ENCODE results near the gene TNFSF8. TPM values are rescaled to one million over a fixed set of nuclear protein-coding genes. Genes with fewer than 3 reads are reported as not detected.
A peak's percentile ranks its signal among the peaks of the same experiment; 100 is the strongest.

TNFSF8 gene
- 10 to 100 TPM; 37.9 to 38.7 TPM for total RNA-seq

GRCh38 chr9:114930056-114930812 is at the start of gene TNFSF8:
TSS of gene TNFSF8 (minus strand) at chr9:114930591. CDS start at chr9:114930303, 288 bp downstream.
- Mint-ChIP-seq H3K4me1 (ENCODE audit: low read depth) (peaks cover 44% of the 10 kb centered on the region), H3K27ac (peak within 1 kb of the TSS; percentile 97), H3K4me3 (peak within 1 kb of the TSS; percentile 94), H3K27me3 (no peaks in the 10 kb centered on the region), H3K9me3 (no peaks in the 10 kb centered on the region), H3K36me3 (peaks cover 28% of the 10 kb centered on the region)
- POLR2A ChIA-PET, result interaction anchor here (0.6 to 5.2 kb wide), 19 partner anchors 9 to 244 kb away, joined by 3 to 78 read pairs (median 5); no protein-coding TSS in a partner anchor
- DNase-seq, result peak; percentile 90
- CTCF ChIA-PET, result interaction anchor here (0.7 to 4.9 kb wide), 16 partner anchors 8 to 338 kb away, joined by 3 to 20 read pairs (median 4); no protein-coding TSS in a partner anchor
- intact Hi-C loops (cut with micrococcal nuclease), result loop anchor here (1.0 kb wide), 7 partner anchors 11 to 106 kb away; no protein-coding TSS in a partner anchor

DNA sequence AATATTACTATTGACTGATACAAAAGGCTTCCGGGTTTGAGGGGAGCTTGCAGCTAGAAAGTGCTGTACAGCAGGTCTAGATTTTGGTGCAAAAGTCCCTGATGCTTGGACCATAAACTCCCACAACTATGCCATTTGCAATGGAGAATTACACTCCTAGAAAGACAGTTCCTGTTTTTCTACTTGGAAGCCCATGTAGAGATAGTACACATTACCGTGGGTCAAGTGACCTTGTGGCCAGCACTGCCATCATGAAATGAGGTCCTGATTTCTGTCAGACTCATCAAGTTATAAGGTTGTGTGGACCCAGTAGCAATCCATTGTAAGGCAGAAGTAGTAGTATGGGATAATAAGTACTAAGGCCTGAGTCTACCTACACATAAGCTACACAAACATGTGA is 42.8 kb upstream of the TNFSF8 start:
- no peaks in the 10 kb centered on the region for H3K9me3 Mint-ChIP-seq
- H3K36me3 Mint-ChIP-seq, result peaks cover 3% of the 10 kb centered on the region
- intact Hi-C loops (cut with micrococcal nuclease), result no loop called here
- no peak overlapping the region for H3K4me3 Mint-ChIP-seq
- POLR2A ChIA-PET, result interaction anchor here (0.5 kb wide), 1 partner anchor 44 kb away, joined by 3 read pairs; no protein-coding TSS in a partner anchor
- no peak for DNase-seq
- CTCF ChIA-PET, result no interaction called here
- no peaks in the 10 kb centered on the region for H3K27me3 Mint-ChIP-seq
- H3K4me1 Mint-ChIP-seq (ENCODE audit: low read depth), result peaks cover 15% of the 10 kb centered on the region
- no peak overlapping the region for H3K27ac Mint-ChIP-seq

DNA sequence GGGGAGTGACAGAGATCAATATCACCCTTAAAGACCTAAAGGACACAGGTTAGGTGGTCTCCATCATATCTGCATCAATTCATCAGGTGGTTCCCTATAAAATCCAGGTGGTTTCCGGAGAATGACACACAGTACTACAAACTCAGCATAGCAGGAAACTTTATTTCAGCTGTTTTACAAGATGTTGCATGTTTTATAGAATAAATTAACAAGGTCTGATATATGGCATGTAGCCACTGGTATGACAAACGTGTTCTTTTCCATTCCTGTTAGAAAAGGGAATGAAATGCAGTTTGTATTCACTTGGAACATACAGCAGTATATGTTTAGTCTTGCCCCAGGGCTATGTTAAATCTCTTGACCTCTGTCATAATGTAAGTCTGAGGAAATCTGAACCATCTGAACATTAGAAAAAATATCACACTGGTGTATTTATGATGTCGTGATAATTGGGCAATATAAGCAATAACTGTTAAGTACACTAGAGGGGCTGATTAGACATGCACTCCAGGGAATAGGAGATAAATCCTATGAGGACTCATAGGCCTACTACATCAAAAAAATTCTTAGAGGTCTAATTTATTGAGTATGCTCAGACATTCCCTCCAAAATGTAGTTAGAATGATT is 42.2 kb upstream of the TNFSF8 start:
- intact Hi-C loops (cut with micrococcal nuclease), result no loop called here
- POLR2A ChIA-PET, result no interaction called here

DNA sequence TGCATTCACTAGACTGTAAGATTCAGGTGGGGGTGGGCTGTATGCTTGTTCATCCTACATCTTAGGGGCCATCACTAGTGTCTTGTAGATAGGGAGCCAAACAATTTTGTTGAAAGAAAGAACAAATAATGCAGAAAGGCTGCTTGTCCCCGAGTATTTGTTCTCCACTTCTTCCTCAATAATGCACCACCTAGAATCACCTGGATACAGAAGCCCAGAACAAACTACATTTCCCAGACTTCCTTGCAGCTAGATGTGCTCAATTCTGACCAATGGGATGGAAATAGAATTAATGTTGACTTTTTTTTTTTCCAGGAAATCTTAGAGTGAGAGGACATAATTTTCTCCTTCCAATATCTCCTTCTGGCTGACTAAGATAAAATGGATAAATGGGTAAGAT is 38.9 kb upstream of the TNFSF8 start:
- no peak overlapping the region for H3K27ac Mint-ChIP-seq
- intact Hi-C loops (cut with micrococcal nuclease), result no loop called here
- CTCF ChIA-PET, result interaction anchor here (0.8 kb wide), 1 partner anchor 234 kb away, joined by 3 read pairs; no protein-coding TSS in a partner anchor

More for the DNA sequence above, 42.2 kb upstream of the TNFSF8 start:
- Mint-ChIP-seq H3K27me3 (no peaks in the 10 kb centered on the region), H3K36me3 (peaks cover 3% of the 10 kb centered on the region), H3K4me1 (ENCODE audit: low read depth) (peaks cover 21% of the 10 kb centered on the region), H3K4me3 (no peak overlapping the region), H3K9me3 (no peaks in the 10 kb centered on the region), H3K27ac (no peak overlapping the region)
- CTCF ChIA-PET, result interaction anchor here (0.8 kb wide), 1 partner anchor 12 kb away, joined by 3 read pairs; no protein-coding TSS in a partner anchor
- no peak for DNase-seq

GRCh38 chr9:114968671-114969070 is 38.3 kb upstream of the TNFSF8 start:
- intact Hi-C loops (cut with micrococcal nuclease), result no loop called here
- no peak overlapping the region for H3K4me3 Mint-ChIP-seq
- H3K4me1 Mint-ChIP-seq (ENCODE audit: low read depth), result peaks cover 24% of the 10 kb centered on the region
- no peak overlapping the region for H3K27ac Mint-ChIP-seq
- POLR2A ChIA-PET, result interaction anchor here (0.6 to 1.3 kb wide), 3 partner anchors 20 to 278 kb away, joined by 3 to 5 read pairs (median 3); no protein-coding TSS in a partner anchor
- CTCF ChIA-PET, result interaction anchor here (0.8 to 1.3 kb wide), 3 partner anchors 21 to 233 kb away, joined by 3 to 4 read pairs (median 4); no protein-coding TSS in a partner anchor
- no peaks in the 10 kb centered on the region for H3K9me3 Mint-ChIP-seq
- no peak for DNase-seq
- no peaks in the 10 kb centered on the region for H3K27me3 Mint-ChIP-seq
- peaks cover 1% of the 10 kb centered on the region for H3K36me3 Mint-ChIP-seq

More for the DNA sequence above, 38.9 kb upstream of the TNFSF8 start:
- Mint-ChIP-seq H3K9me3 (no peaks in the 10 kb centered on the region), H3K36me3 (no peaks in the 10 kb centered on the region), H3K27me3 (no peaks in the 10 kb centered on the region), H3K4me3 (no peak overlapping the region), H3K4me1 (ENCODE audit: low read depth) (peaks cover 24% of the 10 kb centered on the region)
- no peak for DNase-seq
- POLR2A ChIA-PET, result interaction anchor here (0.5 to 0.8 kb wide), 3 partner anchors 19 to 278 kb away, joined by 3 read pairs; no protein-coding TSS in a partner anchor

DNA sequence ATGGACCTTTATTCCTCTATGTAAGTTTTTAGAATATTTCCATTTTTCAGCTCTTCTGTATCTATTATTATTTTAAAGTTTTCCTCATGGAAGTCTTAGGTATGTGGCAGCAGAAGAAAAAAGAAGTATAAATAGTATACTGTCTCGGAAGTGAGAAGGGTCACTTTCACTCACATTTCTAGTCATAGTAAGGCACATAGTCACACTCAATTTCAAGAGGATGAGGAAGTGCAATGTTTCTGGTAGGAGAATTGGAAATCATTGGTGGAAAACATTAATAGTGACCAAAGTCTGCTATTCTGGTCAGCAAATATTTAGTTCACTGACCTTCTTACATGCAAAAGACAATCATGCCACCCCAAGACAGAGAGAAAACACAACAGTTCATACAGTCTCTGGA is 35.2 kb upstream of the TNFSF8 start:
- Mint-ChIP-seq H3K9me3 (peaks cover 26% of the 10 kb centered on the region), H3K27ac (no peak overlapping the region), H3K4me3 (no peak overlapping the region), H3K36me3 (peaks cover 20% of the 10 kb centered on the region), H3K4me1 (ENCODE audit: low read depth) (peaks cover 29% of the 10 kb centered on the region), H3K27me3 (no peaks in the 10 kb centered on the region)
- intact Hi-C loops (cut with micrococcal nuclease), result no loop called here
- no peak for DNase-seq
- CTCF ChIA-PET, result no interaction called here
- POLR2A ChIA-PET, result no interaction called here

GRCh38 chr9:114962809-114963208 is 32.4 kb upstream of the TNFSF8 start:
- no peak for DNase-seq
- Mint-ChIP-seq H3K27ac (no peak overlapping the region), H3K9me3 (peaks cover 40% of the 10 kb centered on the region), H3K27me3 (no peaks in the 10 kb centered on the region), H3K36me3 (peaks cover 33% of the 10 kb centered on the region), H3K4me3 (no peak overlapping the region), H3K4me1 (ENCODE audit: low read depth) (peaks cover 37% of the 10 kb centered on the region)
- ChIA-PET POLR2A (no interaction called here), CTCF (interaction anchor here (0.6 to 0.7 kb wide), 2 partner anchors 35 to 216 kb away, joined by 3 read pairs; no protein-coding TSS in a partner anchor)
- intact Hi-C loops (cut with micrococcal nuclease), result no loop called here

- intact Hi-C loops (cut with micrococcal nuclease), result no loop called here
- Mint-ChIP-seq H3K27ac (peak overlapping the region; percentile 98), H3K36me3 (peaks cover 33% of the 10 kb centered on the region), H3K4me1 (ENCODE audit: low read depth) (peaks cover 46% of the 10 kb centered on the region), H3K27me3 (no peaks in the 10 kb centered on the region), H3K4me3 (no peak overlapping the region), H3K9me3 (peaks cover 40% of the 10 kb centered on the region)
- POLR2A ChIA-PET, result interaction anchor here (1.7 to 1.9 kb wide), 2 partner anchors 30 kb away, joined by 5 to 11 read pairs; partner anchors contain the start of gene TNFSF8
- DNase-seq, result peak; percentile 13
- CTCF ChIA-PET, result interaction anchor here (1.1 to 1.8 kb wide), 5 partner anchors 12 to 279 kb away, joined by 3 to 6 read pairs (median 4); partner anchors contain the start of gene TNFSF8
Measured at GRCh38 chr9:114960276-114960675, 29.9 kb upstream of the TNFSF8 start.

DNA sequence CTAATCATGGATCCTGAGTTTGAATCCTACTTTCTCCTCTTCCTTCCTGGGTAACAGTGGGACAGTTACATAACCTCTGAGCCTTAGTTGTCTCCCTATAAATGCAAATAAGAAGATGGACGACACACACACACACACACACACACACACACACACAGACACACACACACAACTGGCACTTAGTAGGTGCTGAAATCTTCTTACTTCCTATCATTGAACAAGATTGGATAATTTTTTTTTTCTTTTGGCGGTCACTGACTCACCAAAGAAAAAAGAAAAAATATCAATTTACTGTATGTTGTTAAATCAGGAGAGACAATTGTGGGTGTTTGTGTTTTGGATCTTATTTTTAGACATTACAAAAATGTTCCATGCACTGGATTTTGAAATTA is 28.4 kb upstream of the TNFSF8 start:
- Mint-ChIP-seq H3K27me3 (no peaks in the 10 kb centered on the region), H3K4me3 (peak overlapping the region; percentile 14), H3K4me1 (ENCODE audit: low read depth) (peaks cover 52% of the 10 kb centered on the region), H3K36me3 (peaks cover 33% of the 10 kb centered on the region), H3K27ac (peak overlapping the region; percentile 98), H3K9me3 (peaks cover 40% of the 10 kb centered on the region)
- DNase-seq, result no peak
- ChIA-PET POLR2A (interaction anchor here (1.2 to 1.6 kb wide), 4 partner anchors 28 to 48 kb away, joined by 3 to 6 read pairs (median 4); partner anchors contain the start of gene TNFSF8), CTCF (interaction anchor here (1.2 to 1.4 kb wide), 2 partner anchors 30 to 46 kb away, joined by 3 read pairs; no protein-coding TSS in a partner anchor)
- intact Hi-C loops (cut with micrococcal nuclease), result loop anchor here (1.0 to 10.0 kb wide), 9 partner anchors 29 to 268 kb away; partner anchors contain the start of gene TNFSF8

DNA sequence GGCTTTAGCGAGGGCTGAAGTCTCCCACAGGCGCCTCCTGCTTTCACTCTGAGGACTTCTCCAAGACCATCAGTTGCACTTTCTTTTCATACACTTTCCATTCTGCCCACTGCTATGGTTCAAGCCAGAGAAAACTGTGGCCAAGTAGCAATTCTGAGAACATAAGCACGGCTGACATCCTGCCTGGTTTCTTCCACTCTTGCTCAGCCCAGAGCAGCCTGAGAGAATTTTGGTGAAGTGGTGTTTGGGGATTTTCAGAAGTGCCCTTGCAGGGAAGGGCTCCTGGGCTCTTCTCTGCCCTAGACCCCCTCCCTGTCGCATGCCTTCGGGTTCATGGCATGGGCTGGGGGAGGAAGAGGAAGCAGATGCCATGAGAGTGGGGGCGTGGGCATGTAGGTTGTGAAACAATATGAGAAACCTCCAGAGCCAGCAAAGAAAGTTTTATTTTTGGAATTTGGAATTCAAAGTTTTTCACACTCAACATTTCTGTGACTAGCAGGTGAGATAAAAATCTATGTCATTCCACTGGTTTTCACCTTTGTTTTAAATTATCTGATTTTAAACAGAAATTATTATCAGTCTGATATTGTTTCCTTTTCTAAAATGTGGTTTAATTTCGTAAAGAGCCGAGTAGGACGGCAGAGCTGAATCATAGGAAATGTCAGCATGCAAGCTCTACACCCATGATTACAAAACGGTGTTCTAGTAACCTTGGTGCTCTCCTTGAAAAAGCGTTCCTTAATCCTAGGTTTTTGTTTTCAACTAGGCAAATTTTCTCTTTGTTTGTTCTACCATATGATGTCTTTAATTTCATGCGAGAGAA is 27.8 kb upstream of the TNFSF8 start:
- CTCF ChIA-PET, result interaction anchor here (0.6 to 1.4 kb wide), 4 partner anchors 29 to 50 kb away, joined by 3 read pairs; no protein-coding TSS in a partner anchor
- Mint-ChIP-seq H3K27me3 (no peaks in the 10 kb centered on the region), H3K27ac (peak overlapping the region; percentile 98), H3K9me3 (peaks cover 40% of the 10 kb centered on the region), H3K36me3 (peaks cover 31% of the 10 kb centered on the region), H3K4me3 (peak overlapping the region; percentile 70), H3K4me1 (ENCODE audit: low read depth) (peaks cover 56% of the 10 kb centered on the region)
- POLR2A ChIA-PET, result interaction anchor here (0.9 to 1.7 kb wide), 7 partner anchors 12 to 261 kb away, joined by 3 to 6 read pairs (median 4); partner anchors contain the start of gene TNFSF8
- intact Hi-C loops (cut with micrococcal nuclease), result loop anchor here (1.0 to 10.0 kb wide), 9 partner anchors 28 to 267 kb away; partner anchors contain the start of gene TNFSF8
- DNase-seq, result peak; percentile 74

DNA sequence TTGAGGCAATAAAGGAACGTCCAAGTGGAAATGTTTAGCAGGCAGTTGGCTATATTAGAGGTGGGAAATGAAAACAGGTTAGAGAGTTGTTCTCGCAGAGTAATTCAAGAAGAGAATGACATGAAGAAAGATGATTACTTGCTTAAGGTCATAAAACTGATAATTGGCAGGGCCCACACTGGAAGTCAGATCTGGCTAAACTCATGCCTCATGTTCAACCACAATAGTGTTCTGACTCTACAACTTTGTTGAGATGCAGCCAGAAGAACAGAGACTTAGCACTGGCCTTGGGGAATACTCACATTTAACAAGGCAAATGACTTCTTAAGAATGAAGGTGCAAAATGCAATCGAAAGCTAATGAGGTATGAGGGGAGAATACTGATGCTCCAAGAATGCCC is 27.2 kb upstream of the TNFSF8 start:
- H3K4me1 Mint-ChIP-seq (ENCODE audit: low read depth), result peaks cover 56% of the 10 kb centered on the region
- peaks cover 25% of the 10 kb centered on the region for H3K36me3 Mint-ChIP-seq
- H3K4me3 Mint-ChIP-seq, result peak overlapping the region; percentile 70
- H3K27ac Mint-ChIP-seq, result peak overlapping the region; percentile 98
- peak; percentile 31 for DNase-seq
- ChIA-PET CTCF (interaction anchor here (0.6 to 0.9 kb wide), 2 partner anchors 49 to 51 kb away, joined by 3 read pairs; no protein-coding TSS in a partner anchor), POLR2A (interaction anchor here (0.9 to 1.7 kb wide), 7 partner anchors 11 to 261 kb away, joined by 3 to 6 read pairs (median 4); partner anchors contain the start of gene TNFSF8)
- intact Hi-C loops (cut with micrococcal nuclease), result loop anchor here (5.0 to 10.0 kb wide), 2 partner anchors 35 to 247 kb away; no protein-coding TSS in a partner anchor
- peaks cover 33% of the 10 kb centered on the region for H3K9me3 Mint-ChIP-seq
- no peaks in the 10 kb centered on the region for H3K27me3 Mint-ChIP-seq

Measured in activated CD4-positive, alpha-beta memory T cell treated with anti-CD3 and anti-CD28 coated beads for 36 hours (primary cell).